ENCODE data around the gene PROP1. TPM values are rescaled to one million over a fixed set of nuclear protein-coding genes. Genes with fewer than 3 reads are reported as not detected.
A peak's percentile ranks its signal among the peaks of the same experiment; 100 is the strongest.
"Not testable (repeated sequence)": the region's sequence is repeated elsewhere in the genome, so short reads cannot be mapped to it uniquely, and the experiment has no call there.

PROP1 gene
- total RNA-seq, 1 donor from 2014 or later = not detected

DNA sequence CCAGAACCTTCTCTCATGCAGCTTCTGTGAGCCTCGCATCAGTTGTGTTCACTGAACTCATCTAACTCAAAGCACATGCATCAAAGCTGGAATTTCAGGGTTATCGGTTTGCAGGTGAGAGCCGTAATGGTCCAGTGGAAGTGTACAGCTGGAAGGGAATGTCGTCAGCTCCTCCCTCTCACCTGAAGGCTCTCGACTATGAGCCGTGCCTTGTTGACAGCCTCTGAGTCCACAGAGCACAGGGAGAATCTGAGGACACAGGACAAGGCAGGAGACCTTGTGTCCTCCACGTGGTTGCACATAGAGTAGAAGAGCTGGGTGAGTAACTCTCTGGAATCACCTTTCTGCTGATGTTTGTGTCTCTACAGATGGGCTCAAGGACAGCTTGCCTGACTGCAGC is 38.8 kb downstream of the PROP1 start:
- H3K27me3 Mint-ChIP-seq (ENCODE audit: insufficient read depth, low read depth) = peaks cover 8% of the 10 kb centered on the region
- H3K4me2 ChIP-seq = no peak overlapping the region
- H3K27ac ChIP-seq = no peak overlapping the region
- no peak overlapping the region for H3K27ac Mint-ChIP-seq
- no peaks in the 10 kb centered on the region for H3K36me3 ChIP-seq
- H3K4me3 Mint-ChIP-seq = no peak overlapping the region
- no peaks in the 10 kb centered on the region for H3K4me1 ChIP-seq
- H4K20me1 ChIP-seq (ENCODE audit: low read depth) = no peaks in the 10 kb centered on the region
- H3K9ac ChIP-seq = no peak overlapping the region
- H2AFZ ChIP-seq (replicated peaks) = no peak overlapping the region
- no peaks in the 10 kb centered on the region for H3K9me3 ChIP-seq (ENCODE audit: low read depth)
- no peaks in the 10 kb centered on the region for H3K27me3 ChIP-seq
- H3F3A ChIP-seq (ENCODE audit: low read depth) = no peaks in the 10 kb centered on the region
- no peak for DNase-seq (ENCODE audit: low spot score)
- H3K36me3 Mint-ChIP-seq = peaks cover 8% of the 10 kb centered on the region
- TF ChIP-seq EZH2 (IDR thresholded peaks at IDR 0.05) = no peak
- TF ChIP-seq, protein P1, sequence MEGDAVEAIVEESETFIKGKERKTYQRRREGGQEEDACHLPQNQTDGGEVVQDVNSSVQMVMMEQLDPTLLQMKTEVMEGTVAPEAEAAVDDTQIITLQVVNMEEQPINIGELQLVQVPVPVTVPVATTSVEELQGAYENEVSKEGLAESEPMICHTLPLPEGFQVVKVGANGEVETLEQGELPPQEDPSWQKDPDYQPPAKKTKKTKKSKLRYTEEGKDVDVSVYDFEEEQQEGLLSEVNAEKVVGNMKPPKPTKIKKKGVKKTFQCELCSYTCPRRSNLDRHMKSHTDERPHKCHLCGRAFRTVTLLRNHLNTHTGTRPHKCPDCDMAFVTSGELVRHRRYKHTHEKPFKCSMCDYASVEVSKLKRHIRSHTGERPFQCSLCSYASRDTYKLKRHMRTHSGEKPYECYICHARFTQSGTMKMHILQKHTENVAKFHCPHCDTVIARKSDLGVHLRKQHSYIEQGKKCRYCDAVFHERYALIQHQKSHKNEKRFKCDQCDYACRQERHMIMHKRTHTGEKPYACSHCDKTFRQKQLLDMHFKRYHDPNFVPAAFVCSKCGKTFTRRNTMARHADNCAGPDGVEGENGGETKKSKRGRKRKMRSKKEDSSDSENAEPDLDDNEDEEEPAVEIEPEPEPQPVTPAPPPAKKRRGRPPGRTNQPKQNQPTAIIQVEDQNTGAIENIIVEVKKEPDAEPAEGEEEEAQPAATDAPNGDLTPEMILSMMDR (IDR thresholded peaks at IDR 0.05) = no peak
- TF ChIP-seq EZH2phosphoT487 (IDR thresholded peaks at IDR 0.05) = no peak
- peaks cover 10% of the 10 kb centered on the region for H3K9me3 Mint-ChIP-seq
- H3K79me2 ChIP-seq (ENCODE audit: low read depth) = no peaks in the 10 kb centered on the region
- H3K4me1 Mint-ChIP-seq = no peaks in the 10 kb centered on the region
- H3K4me3 ChIP-seq = no peak overlapping the region

DNA sequence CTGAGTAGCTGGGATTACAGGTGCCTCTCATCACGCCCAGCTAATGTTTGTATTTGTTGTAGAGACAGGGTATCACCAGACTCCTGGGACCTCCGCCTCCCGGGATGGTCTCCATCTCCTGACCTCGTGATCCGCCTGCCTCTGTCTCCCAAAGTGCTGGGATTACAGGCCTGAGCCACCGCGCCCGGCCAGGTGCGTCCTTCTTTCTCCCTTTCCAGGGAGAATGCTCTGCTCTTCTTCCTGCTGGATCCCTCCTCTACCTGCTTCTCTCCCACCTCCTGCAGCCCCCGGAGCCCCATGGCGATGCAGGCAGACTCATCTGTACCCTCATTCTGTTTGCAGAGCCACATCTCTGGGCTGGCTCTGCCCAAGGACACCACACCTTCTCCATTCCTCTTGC is 42.9 kb downstream of the PROP1 start:
- not testable (repeated sequence) for H3K4me1 ChIP-seq; DNase-seq (ENCODE audit: low spot score); H3K9me3 ChIP-seq (ENCODE audit: low read depth); H3K4me3 Mint-ChIP-seq; H3K36me3 Mint-ChIP-seq; H3K27me3 ChIP-seq; H3K36me3 ChIP-seq; H3K27ac ChIP-seq; H3F3A ChIP-seq (ENCODE audit: low read depth); H3K4me2 ChIP-seq; H3K4me3 ChIP-seq; H4K20me1 ChIP-seq (ENCODE audit: low read depth); H3K79me2 ChIP-seq (ENCODE audit: low read depth); H2AFZ ChIP-seq (replicated peaks); H3K4me1 Mint-ChIP-seq; H3K27ac Mint-ChIP-seq; H3K27me3 Mint-ChIP-seq (ENCODE audit: insufficient read depth, low read depth); H3K9me3 Mint-ChIP-seq; H3K9ac ChIP-seq

DNA sequence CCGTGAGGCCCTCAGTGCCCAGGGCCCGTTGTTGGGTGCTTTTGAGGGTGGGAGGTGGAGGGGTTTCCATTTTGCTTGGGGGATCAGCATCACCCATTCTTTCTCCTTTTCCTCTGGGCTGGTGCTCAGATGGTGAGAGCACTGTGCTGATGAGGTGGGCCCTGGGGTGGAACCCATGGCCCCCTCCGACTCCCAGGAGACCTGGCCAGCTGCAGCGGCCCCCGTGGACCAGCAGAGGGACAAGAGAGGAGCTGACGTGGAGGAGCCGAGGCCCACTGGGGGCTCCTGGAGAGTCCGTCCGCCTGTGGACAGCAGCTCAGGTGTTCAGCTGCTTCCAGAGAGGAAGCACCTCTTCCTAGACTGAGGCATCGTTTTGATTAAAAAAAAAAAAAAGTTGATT is 46.4 kb downstream of the PROP1 start:
- H3K27ac ChIP-seq; H3K4me1 ChIP-seq; H3K9me3 Mint-ChIP-seq; H3K27me3 Mint-ChIP-seq (ENCODE audit: insufficient read depth, low read depth); H3K79me2 ChIP-seq (ENCODE audit: low read depth); H3F3A ChIP-seq (ENCODE audit: low read depth); H2AFZ ChIP-seq (replicated peaks); H3K27me3 ChIP-seq; H3K4me3 ChIP-seq; H3K4me2 ChIP-seq; H3K27ac Mint-ChIP-seq; DNase-seq (ENCODE audit: low spot score); H3K36me3 Mint-ChIP-seq; H3K4me3 Mint-ChIP-seq; H3K9me3 ChIP-seq (ENCODE audit: low read depth); H3K36me3 ChIP-seq; H3K9ac ChIP-seq; H4K20me1 ChIP-seq (ENCODE audit: low read depth); H3K4me1 Mint-ChIP-seq: not testable (repeated sequence)
- TF ChIP-seq, protein P1 (IDR thresholded peaks at IDR 0.05) = peak; percentile 13

DNA sequence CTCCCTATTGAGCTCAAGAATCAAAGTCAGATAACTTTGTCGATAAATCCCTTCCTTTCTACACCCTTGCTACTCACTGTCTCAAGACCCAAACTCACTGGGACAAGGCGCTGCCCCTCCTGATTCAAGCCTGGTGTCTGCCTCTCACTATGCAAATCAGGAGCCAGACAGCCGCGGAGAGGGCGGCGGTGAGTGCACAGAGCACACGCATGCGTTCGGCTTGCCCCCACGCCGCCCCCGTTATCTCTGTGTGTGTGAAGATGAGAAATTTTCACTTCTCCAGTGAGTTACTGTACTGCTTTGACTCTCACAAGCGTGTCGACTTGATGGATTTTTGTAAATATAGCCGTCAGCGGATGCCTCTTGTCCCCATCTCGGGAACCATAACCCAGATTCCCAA is 47.0 kb downstream of the PROP1 start:
- H3K4me3 ChIP-seq; H3K36me3 Mint-ChIP-seq; H3K4me3 Mint-ChIP-seq; H2AFZ ChIP-seq (replicated peaks); H3K36me3 ChIP-seq; H3K27me3 ChIP-seq; H3K4me1 Mint-ChIP-seq; H3K79me2 ChIP-seq (ENCODE audit: low read depth); H3K9me3 ChIP-seq (ENCODE audit: low read depth); H3F3A ChIP-seq (ENCODE audit: low read depth); H3K27ac Mint-ChIP-seq; H3K9me3 Mint-ChIP-seq; H3K27me3 Mint-ChIP-seq (ENCODE audit: insufficient read depth, low read depth); H4K20me1 ChIP-seq (ENCODE audit: low read depth); H3K4me2 ChIP-seq; H3K4me1 ChIP-seq; DNase-seq (ENCODE audit: low spot score); H3K27ac ChIP-seq; H3K9ac ChIP-seq: not testable (repeated sequence)

DNA sequence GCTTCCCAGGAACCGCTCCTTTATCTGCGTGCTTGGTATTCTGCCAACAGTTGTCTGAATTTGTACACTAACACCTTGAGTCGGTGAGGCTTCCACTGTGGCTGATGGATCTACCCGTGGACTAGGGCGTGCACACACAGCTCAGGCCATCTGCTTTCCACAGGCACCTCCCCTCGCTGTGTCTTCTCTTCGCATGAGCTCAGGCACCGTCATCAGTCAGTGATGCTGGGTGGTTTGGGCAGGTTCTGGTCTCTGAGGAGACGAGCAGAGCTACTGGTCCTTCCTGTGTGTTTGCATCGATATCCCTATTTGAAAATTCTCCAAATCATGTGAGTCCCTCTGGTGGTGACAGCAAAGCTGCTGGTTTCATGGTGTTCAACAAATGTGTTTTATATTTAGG is 48.1 kb downstream of the PROP1 start:
- H3K27ac Mint-ChIP-seq; H3K9me3 Mint-ChIP-seq; H4K20me1 ChIP-seq (ENCODE audit: low read depth); H3K4me3 ChIP-seq; H3K36me3 Mint-ChIP-seq; H3K9me3 ChIP-seq (ENCODE audit: low read depth); DNase-seq (ENCODE audit: low spot score); H3K4me1 ChIP-seq; H3K9ac ChIP-seq; H2AFZ ChIP-seq (replicated peaks); H3K4me2 ChIP-seq; H3F3A ChIP-seq (ENCODE audit: low read depth); H3K27ac ChIP-seq; H3K79me2 ChIP-seq (ENCODE audit: low read depth); H3K27me3 ChIP-seq; H3K27me3 Mint-ChIP-seq (ENCODE audit: insufficient read depth, low read depth); H3K36me3 ChIP-seq: not testable (repeated sequence)
- Mint-ChIP-seq H3K4me3 (peak overlapping the region; percentile 8), H3K4me1 (peaks cover 12% of the 10 kb centered on the region)

DNA sequence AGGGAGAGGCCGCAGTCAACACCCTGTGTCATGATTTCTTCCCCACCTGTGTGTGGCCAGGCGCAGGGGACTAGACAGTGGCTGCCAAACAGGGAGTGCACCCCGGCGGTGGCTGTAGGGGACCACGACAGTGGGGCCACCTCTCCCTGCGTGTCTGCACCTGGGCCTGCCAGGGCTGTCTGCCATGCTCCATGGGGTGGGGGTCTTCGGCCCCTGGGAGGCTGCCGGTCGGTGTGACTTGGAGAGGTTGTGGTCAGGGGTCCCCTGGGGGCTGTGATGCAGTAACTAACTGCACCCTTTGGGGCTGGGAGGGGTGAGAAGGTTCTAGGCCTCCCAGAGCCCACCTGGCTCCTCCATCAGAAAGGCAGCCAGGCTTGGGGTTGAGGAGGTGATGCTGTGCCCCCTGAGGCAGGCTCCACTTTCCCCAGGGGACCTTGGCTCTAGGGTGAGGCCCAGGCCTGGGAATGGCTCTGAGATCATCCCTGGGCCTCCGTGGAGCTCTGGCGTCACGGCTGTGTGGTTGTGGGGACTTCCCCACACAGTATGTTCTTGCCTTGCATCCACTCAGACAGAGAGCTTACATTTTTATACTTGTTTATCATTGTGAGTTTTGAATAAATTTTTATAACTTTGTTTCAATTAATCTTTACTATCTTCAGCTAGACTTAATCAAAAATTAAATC is 50.3 kb downstream of the PROP1 start:
- not testable (repeated sequence) for H3K27me3 Mint-ChIP-seq (ENCODE audit: insufficient read depth, low read depth); H3K79me2 ChIP-seq (ENCODE audit: low read depth); DNase-seq (ENCODE audit: low spot score); H3K9me3 ChIP-seq (ENCODE audit: low read depth); H3K27me3 ChIP-seq; H4K20me1 ChIP-seq (ENCODE audit: low read depth); H3F3A ChIP-seq (ENCODE audit: low read depth); H3K4me3 Mint-ChIP-seq; H3K4me1 ChIP-seq; H3K4me3 ChIP-seq; H3K9ac ChIP-seq; H3K27ac Mint-ChIP-seq; H3K4me1 Mint-ChIP-seq; H3K27ac ChIP-seq; H2AFZ ChIP-seq (replicated peaks); H3K36me3 ChIP-seq; H3K36me3 Mint-ChIP-seq; H3K4me2 ChIP-seq; H3K9me3 Mint-ChIP-seq

DNA sequence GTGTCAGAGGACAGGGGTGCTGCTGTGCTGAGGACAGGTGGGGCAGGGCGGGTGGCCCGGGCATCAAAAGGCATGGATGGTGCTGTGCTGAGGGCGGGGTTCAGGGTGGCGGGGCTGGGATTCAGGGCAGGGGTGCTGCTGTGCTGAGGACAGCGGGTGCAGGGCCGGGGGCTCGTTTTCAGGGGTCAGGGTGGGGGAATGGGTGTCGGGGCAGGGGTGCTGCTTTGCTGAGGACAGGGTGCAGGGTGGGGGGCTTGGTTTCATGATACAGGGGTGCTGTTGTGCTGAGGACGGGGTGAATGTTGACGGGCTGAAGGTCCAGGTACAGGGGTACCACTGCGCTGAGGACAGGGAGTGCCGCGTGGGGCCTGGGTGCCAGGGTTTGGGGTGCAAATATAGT is 50.9 kb downstream of the PROP1 start:
- H3K4me3 Mint-ChIP-seq; H4K20me1 ChIP-seq (ENCODE audit: low read depth); H3K4me3 ChIP-seq; H3K36me3 ChIP-seq; H3K27ac ChIP-seq; H3K27me3 Mint-ChIP-seq (ENCODE audit: insufficient read depth, low read depth); H3K9ac ChIP-seq; H3K4me1 ChIP-seq; H3K9me3 Mint-ChIP-seq; H3K79me2 ChIP-seq (ENCODE audit: low read depth); H3K36me3 Mint-ChIP-seq; H2AFZ ChIP-seq (replicated peaks); DNase-seq (ENCODE audit: low spot score); H3K4me1 Mint-ChIP-seq; H3K4me2 ChIP-seq; H3K27ac Mint-ChIP-seq; H3F3A ChIP-seq (ENCODE audit: low read depth); H3K9me3 ChIP-seq (ENCODE audit: low read depth): not testable (repeated sequence)
- H3K27me3 ChIP-seq = peaks cover 10% of the 10 kb centered on the region
